Small intestine (tissue), 7 donors: ENCODE results near the gene GPR176. TPM values are rescaled to one million over a fixed set of nuclear protein-coding genes. Genes with fewer than 3 reads are reported as not detected.

Source experiments
- DNase-seq, 2 donors: peaks; one replicate each; pipeline versions ENCODE4 v3.0.0 to v3.0.0-alpha.2; 2013
- FAIRE-seq: peaks from 2 replicates; lab custom pipeline; 2012; peaks lifted over from hg19 to GRCh38; lab: Jason Lieb, UNC
- H3K27ac ChIP-seq, 3 donors: one replicate each; pipeline ENCODE4 v1.5.1; 2013; ENCODE audit warnings: low read length in 2 of 3, mild to moderate bottlenecking in 2 of 3, control low read depth in 1 of 3, inconsistent platforms in 1 of 3, low read depth in 1 of 3, moderate library complexity in 1 of 3
- H3K27me3 ChIP-seq, 3 donors: one replicate each; pipeline ENCODE4 v1.6.1; 2013; ENCODE audit warnings: low read length in 3 of 3, inconsistent platforms in 1 of 3; ENCODE audit not compliant: control insufficient read depth in 3 of 3, insufficient read depth in 3 of 3
- H3K36me3 ChIP-seq, 3 donors: one replicate each; pipeline ENCODE4 v1.6.1; 2013; ENCODE audit warnings: low read length in 3 of 3, inconsistent platforms in 1 of 3, low read depth in 1 of 3, mild to moderate bottlenecking in 1 of 3, moderate library complexity in 1 of 3; ENCODE audit not compliant: control insufficient read depth in 3 of 3, insufficient read depth in 2 of 3
- H3K4me1 ChIP-seq, 3 donors: one replicate each; pipeline ENCODE4 v1.6.1; 2013; ENCODE audit warnings: low read length in 2 of 3, inconsistent platforms in 1 of 3, low read depth in 1 of 3, mild to moderate bottlenecking in 1 of 3, moderate library complexity in 1 of 3; ENCODE audit not compliant: control insufficient read depth in 3 of 3, insufficient read depth in 2 of 3
- H3K4me3 ChIP-seq, 3 donors: one replicate each; pipeline ENCODE4 v1.5.1; 2013; ENCODE audit warnings: low read length in 3 of 3, control low read depth in 1 of 3, inconsistent platforms in 1 of 3, low read depth in 1 of 3, mild to moderate bottlenecking in 1 of 3, moderate library complexity in 1 of 3
- H3K9me3 ChIP-seq, 2 donors: one replicate each; pipeline ENCODE4 v1.6.1; 2013; ENCODE audit warnings: low read depth in 1 of 2, low read length in 1 of 2; ENCODE audit not compliant: control insufficient read depth in 2 of 2, insufficient read depth in 1 of 2
- WGBS, 3 donors: extraction: QIAGEN DNeasy Blood & Tissue Kit; methylation state at CpG; one replicate each; pipeline ENCODE4 v1.1.7; 2013; 5-methylcytosine and 5-hydroxymethylcytosine counted together
- polyA plus RNA-seq, 4 donors: library from polyadenylated mRNA; stranded (reverse) in 3 of 4; unstranded in 1 of 4; fragments of 200-250 nt in 3 of 4; fragments of 120-200 nt in 1 of 4; gene quantifications; one replicate each; pipeline versions ENCODE4 v1.2.1 to v1.2.3, GENCODE V29; 2013
- donor health status: healthy with polysubstance abuse.
- donor health status: control.
- donor health status: control.
- donor health status: Bipolar disorder and iron deficiency.
- donor health status: healthy.

Gene GPR176
- polyA plus RNA-seq, 4 donors = 0.54 to 3.3 (median 0.87) TPM; not detected in 1

- H3K4me3 ChIP-seq = no peak overlapping the region
- DNase-seq (no peak), FAIRE-seq (no peak)
- H3K27me3 ChIP-seq = no peaks in the 10 kb centered on the region
- no peak overlapping the region for H3K27ac ChIP-seq
- WGBS, 3 donors = 83 to 88% (median 85%) methylated on average over 1 of the region's 1 CpG
- no peaks in the 10 kb centered on the region for H3K9me3 ChIP-seq
- H3K4me1 ChIP-seq = no peaks in the 10 kb centered on the region
- H3K36me3 ChIP-seq = peaks cover 2 to 18% (median 9%) of the 10 kb centered on the region in 3 donors
Observed at GRCh38 chr15:39959411-39959810, 39.3 kb upstream of the GPR176 start.

- no peaks in the 10 kb centered on the region for H3K27me3 ChIP-seq
- 67 to 81% (median 79%) methylated on average over 1 of the region's 1 CpG for WGBS, 3 donors
- no peak overlapping the region for H3K27ac ChIP-seq
- H3K9me3 ChIP-seq = no peaks in the 10 kb centered on the region
- peaks cover 2 to 26% (median 9%) of the 10 kb centered on the region in 3 donors for H3K36me3 ChIP-seq
- no peaks in the 10 kb centered on the region for H3K4me1 ChIP-seq
- H3K4me3 ChIP-seq = no peak overlapping the region
- FAIRE-seq (no peak), DNase-seq (no peak)
Observed at GRCh38 chr15:39957481-39957880, 37.4 kb upstream of the GPR176 start.

- no peak for DNase-seq
- H3K4me1 ChIP-seq = no peaks in the 10 kb centered on the region
- FAIRE-seq = no peak
- H3K9me3 ChIP-seq = no peaks in the 10 kb centered on the region
- peaks cover 3 to 46% (median 9%) of the 10 kb centered on the region in 3 donors for H3K36me3 ChIP-seq
- H3K4me3 ChIP-seq = no peak overlapping the region
- no peak overlapping the region for H3K27ac ChIP-seq
- no peaks in the 10 kb centered on the region for H3K27me3 ChIP-seq
- WGBS, 3 donors = 77 to 93% (median 81%) methylated on average over 4 of the region's 4 CpGs
Observed at GRCh38 chr15:39953521-39953920, 33.5 kb upstream of the GPR176 start.

- H3K27me3 ChIP-seq = no peaks in the 10 kb centered on the region
- no peak for DNase-seq
- FAIRE-seq = no peak
- H3K4me3 ChIP-seq = no peak overlapping the region
- peaks cover 3 to 43% (median 5%) of the 10 kb centered on the region in 3 donors for H3K36me3 ChIP-seq
- no peaks in the 10 kb centered on the region for H3K4me1 ChIP-seq
- no peak overlapping the region for H3K27ac ChIP-seq
- 95 to 98% (median 96%) methylated on average over 7 of the region's 7 CpGs for WGBS, 3 donors
- H3K9me3 ChIP-seq = no peaks in the 10 kb centered on the region
Observed at GRCh38 chr15:39951561-39951960, 31.5 kb upstream of the GPR176 start.

- 71 to 78% (median 75%) methylated on average over 5 of the region's 5 CpGs for WGBS, 3 donors
- no peaks in the 10 kb centered on the region for H3K9me3 ChIP-seq
- H3K4me1 ChIP-seq = no peaks in the 10 kb centered on the region
- H3K27me3 ChIP-seq = no peaks in the 10 kb centered on the region
- FAIRE-seq (no peak), DNase-seq (no peak)
- H3K4me3 ChIP-seq = no peak overlapping the region
- H3K36me3 ChIP-seq = peaks cover 3 to 35% (median 3%) of the 10 kb centered on the region in 3 donors
- no peak overlapping the region for H3K27ac ChIP-seq
Observed at GRCh38 chr15:39948817-39949216, 28.8 kb upstream of the GPR176 start.

GRCh38 chr15:39947401-39948197 lies 27.5 kb upstream of the GPR176 start:
- WGBS, 3 donors = 96 to 100% (median 100%) methylated on average over 1 of the region's 1 CpG
- DNase-seq (no peak), FAIRE-seq (no peak)
- H3K27ac ChIP-seq = no peak overlapping the region
- H3K4me3 ChIP-seq = no peak overlapping the region
- no peaks in the 10 kb centered on the region for H3K9me3 ChIP-seq
- H3K4me1 ChIP-seq = no peaks in the 10 kb centered on the region
- H3K36me3 ChIP-seq = peaks cover 3 to 37% (median 5%) of the 10 kb centered on the region in 3 donors
- H3K27me3 ChIP-seq = no peaks in the 10 kb centered on the region

GRCh38 chr15:39946862-39947261 lies 26.8 kb upstream of the GPR176 start:
- H3K4me1 ChIP-seq = no peaks in the 10 kb centered on the region
- FAIRE-seq (no peak), DNase-seq (no peak)
- no peak overlapping the region for H3K4me3 ChIP-seq
- WGBS, 3 donors = 78 to 91% (median 81%) methylated on average over 3 of the region's 3 CpGs
- H3K36me3 ChIP-seq = peaks cover 3 to 33% (median 5%) of the 10 kb centered on the region in 3 donors
- no peaks in the 10 kb centered on the region for H3K9me3 ChIP-seq
- H3K27me3 ChIP-seq = no peaks in the 10 kb centered on the region
- H3K27ac ChIP-seq = no peak overlapping the region

GRCh38 chr15:39944726-39945125 lies 24.7 kb upstream of the GPR176 start:
- FAIRE-seq (no peak), DNase-seq (no peak)
- Histone ChIP-seq H3K27me3 (no peaks in the 10 kb centered on the region), H3K36me3 (peaks cover 5 to 26% (median 8%) of the 10 kb centered on the region in 3 donors), H3K4me1 (no peaks in the 10 kb centered on the region), H3K9me3 (no peaks in the 10 kb centered on the region), H3K27ac (no peak overlapping the region), H3K4me3 (no peak overlapping the region)
- WGBS, 3 donors = 81 to 93% (median 93%) methylated on average over 4 of the region's 4 CpGs
